H9 (cell line): ENCODE data around the gene LRPAP1. TPM values are rescaled to one million over a fixed set of nuclear protein-coding genes. Genes with fewer than 3 reads are reported as not detected.

Experiments
- DNase-seq: peaks from one replicate; pipeline ENCODE4 v3.0.0-alpha.2; 2017
- H2AFZ ChIP-seq: one replicate; pipeline ENCODE4 v1.6.1; 2013; ENCODE audit warnings: mild to moderate bottlenecking, low read length, control low read depth, moderate library complexity
- H2AK5ac ChIP-seq: 2 replicates; pipeline ENCODE4 v1.6.1; 2013; ENCODE audit warnings: low read length, control low read depth, mixed read lengths; ENCODE audit not compliant: insufficient read length
- H2BK120ac ChIP-seq: one replicate; pipeline ENCODE4 v1.6.1; 2013; ENCODE audit warnings: low read depth, mild to moderate bottlenecking, low read length, control low read depth, inconsistent platforms; ENCODE audit not compliant: poor library complexity, severe bottlenecking
- H2BK12ac ChIP-seq: 2 replicates; pipeline ENCODE4 v1.6.1; 2013; ENCODE audit warnings: low read length, control low read depth, mixed read lengths, low read depth; ENCODE audit not compliant: insufficient read length
- H2BK15ac ChIP-seq: 2 replicates; pipeline ENCODE4 v1.6.1; 2013; ENCODE audit warnings: low read depth, low read length, control low read depth
- H2BK20ac ChIP-seq: one replicate; pipeline ENCODE4 v1.6.1; 2013; ENCODE audit warnings: low read depth, mild to moderate bottlenecking, low read length, control low read depth, inconsistent platforms; ENCODE audit not compliant: poor library complexity, severe bottlenecking
- H2BK5ac ChIP-seq: 2 replicates; pipeline ENCODE4 v1.6.1; 2013; ENCODE audit warnings: low read length, control low read depth, mixed read lengths; ENCODE audit not compliant: insufficient read length
- H3K14ac ChIP-seq: 2 replicates; pipeline ENCODE4 v1.6.1; 2013; ENCODE audit warnings: low read length, control low read depth; ENCODE audit not compliant: insufficient read depth
- H3K18ac ChIP-seq: 2 replicates; pipeline ENCODE4 v1.6.1; 2013; ENCODE audit warnings: low read depth, mild to moderate bottlenecking, mixed read lengths, low read length, control low read depth; ENCODE audit not compliant: insufficient read length
- H3K23ac ChIP-seq: 2 replicates; pipeline ENCODE4 v1.6.1; 2013; ENCODE audit warnings: low read length, control low read depth, mixed read lengths, low read depth; ENCODE audit not compliant: insufficient read length
- H3K23me2 ChIP-seq: 2 replicates; pipeline ENCODE4 v1.6.1; 2013; ENCODE audit warnings: low read depth, mild to moderate bottlenecking, mixed read lengths, low read length, control low read depth; ENCODE audit not compliant: insufficient read length, poor library complexity, severe bottlenecking
- H3K27ac ChIP-seq: 2 replicates; pipeline ENCODE4 v1.5.1; 2013; ENCODE audit warnings: low read length, control low read depth, mixed read lengths, low read depth; ENCODE audit not compliant: insufficient read length
- H3K27me3 ChIP-seq: 2 replicates; pipeline ENCODE4 v1.6.1; 2013; ENCODE audit warnings: low read length, control low read depth, inconsistent platforms; ENCODE audit not compliant: insufficient read depth
- H3K4ac ChIP-seq: 2 replicates; pipeline ENCODE4 v1.6.1; 2013; ENCODE audit warnings: low read depth, mild to moderate bottlenecking, control low read depth, inconsistent platforms, low read length, moderate library complexity
- H3K4me1 ChIP-seq: 2 replicates; pipeline ENCODE4 v1.6.1; 2013; ENCODE audit warnings: low read length, control low read depth, inconsistent platforms; ENCODE audit not compliant: insufficient read depth
- H3K4me2 ChIP-seq: 2 replicates; pipeline ENCODE4 v1.6.1; 2013; ENCODE audit warnings: low read length, control low read depth, mixed read lengths; ENCODE audit not compliant: insufficient read length, insufficient read depth
- H3K56ac ChIP-seq: 2 replicates; pipeline ENCODE4 v1.6.1; 2013; ENCODE audit warnings: low read depth, mild to moderate bottlenecking, mixed read lengths, low read length, control low read depth; ENCODE audit not compliant: insufficient read length
- H3K79me1 ChIP-seq: 2 replicates; pipeline ENCODE4 v1.6.1; 2013; ENCODE audit warnings: low read depth, mild to moderate bottlenecking, moderate library complexity, low read length, control low read depth, inconsistent platforms; ENCODE audit not compliant: insufficient read depth, poor library complexity, severe bottlenecking
- H3K79me2 ChIP-seq: 2 replicates; pipeline ENCODE4 v1.6.1; 2013; ENCODE audit warnings: low read length, control low read depth, inconsistent platforms; ENCODE audit not compliant: insufficient read depth
- H3K9ac ChIP-seq: 2 replicates; pipeline ENCODE4 v1.6.1; 2013; ENCODE audit warnings: low read length, control low read depth, mixed read lengths; ENCODE audit not compliant: insufficient read length; ENCODE audit errors: extremely low read depth
- H3K9me3 ChIP-seq: one replicate; pipeline ENCODE4 v1.6.1; 2013; ENCODE audit warnings: low read depth, low read length, inconsistent platforms; ENCODE audit not compliant: control insufficient read depth
- H3T11ph ChIP-seq: one replicate; pipeline ENCODE4 v1.6.1; 2013; ENCODE audit warnings: mild to moderate bottlenecking, low read length, control low read depth, inconsistent platforms
- H4K20me1 ChIP-seq: one replicate; pipeline ENCODE4 v1.6.1; 2013; ENCODE audit not compliant: control insufficient read depth, insufficient read length, insufficient read depth
- H4K5ac ChIP-seq: 2 replicates; pipeline ENCODE4 v1.6.1; 2013; ENCODE audit warnings: low read depth, mild to moderate bottlenecking, mixed read lengths, low read length, control low read depth; ENCODE audit not compliant: insufficient read length
- H4K8ac ChIP-seq: replicated peaks from 2 replicates; pipeline ENCODE4 v1.6.1; 2013; ENCODE audit warnings: low read length, control low read depth, mixed read lengths, low read depth; ENCODE audit not compliant: insufficient read length
- H4K91ac ChIP-seq: 2 replicates; pipeline ENCODE4 v1.6.1; 2013; ENCODE audit warnings: low read depth, mild to moderate bottlenecking, moderate library complexity, mixed read lengths, low read length, control low read depth; ENCODE audit not compliant: insufficient read length
- H3K27ac Mint-ChIP-seq, 3 experiments: 2 replicates in 2 of 3; 3 replicates in 1 of 3; pipeline ENCODE4 v1.8.0; 2020 to 2021; ENCODE audit warnings: mixed read lengths in 3 of 3, mild to moderate bottlenecking in 1 of 3, moderate library complexity in 1 of 3
- H3K27me3 Mint-ChIP-seq: 2 replicates; pipeline ENCODE4 v1.8.0; 2021; ENCODE audit warnings: low read depth, mild to moderate bottlenecking, moderate library complexity, mixed read lengths
- H3K36me3 Mint-ChIP-seq, 3 experiments: 2 replicates in 2 of 3; 3 replicates in 1 of 3; pipeline ENCODE4 v1.8.0; 2020 to 2021; ENCODE audit warnings: low read depth in 3 of 3, mixed read lengths in 3 of 3; ENCODE audit not compliant: insufficient read depth in 1 of 3
- H3K4me1 Mint-ChIP-seq, 2 experiments: 2 replicates each; pipeline ENCODE4 v1.8.0; 2020; ENCODE audit warnings: mixed read lengths in 2 of 2
- H3K4me3 Mint-ChIP-seq, 2 experiments: 2 replicates in 1 of 2; 3 replicates in 1 of 2; pipeline ENCODE4 v1.8.0; 2020 to 2021; ENCODE audit warnings: mild to moderate bottlenecking in 2 of 2, mixed read lengths in 2 of 2, moderate library complexity in 1 of 2
- H3K9me3 Mint-ChIP-seq, 2 experiments: 2 replicates in 1 of 2; 3 replicates in 1 of 2; pipeline ENCODE4 v1.8.0; 2020; ENCODE audit warnings: mild to moderate bottlenecking in 2 of 2, mixed read lengths in 2 of 2, moderate library complexity in 1 of 2
- CTCF ChIP-seq: fragments of 200-600 bp; sonication (generic); conservative IDR thresholded peaks from 3 replicates; pipeline ENCODE4 v1.8.0; 2021; ENCODE audit warnings: antibody characterized with exemption, mild to moderate bottlenecking
- WGBS: extraction: QIAGEN DNeasy Blood & Tissue Kit; methylation state at CpG from one replicate; pipeline ENCODE4 v1.1.7; 2013; ENCODE audit warnings: missing lambda C conversion rate, low lambda C conversion rate, mixed read lengths; ENCODE audit not compliant: insufficient read length; ENCODE audit errors: extremely low coverage; 5-methylcytosine and 5-hydroxymethylcytosine counted together
- total RNA-seq: library from RNA; stranded (reverse); gene quantifications from 2 replicates; pipeline ENCODE4 v1.2.1, GENCODE V29; 2021

LRPAP1 gene
- total RNA-seq, 1 experiment from 2014 or later = 85.9 TPM

GRCh38 chr4:3475713-3476260 is 56.4 kb downstream of the LRPAP1 start:
- no peak overlapping the region for H2BK120ac ChIP-seq
- H3K23me2 ChIP-seq = no peaks in the 10 kb centered on the region
- no peak overlapping the region for H3K23ac ChIP-seq
- no peaks in the 10 kb centered on the region for H3K4me1 ChIP-seq
- H2BK15ac ChIP-seq = no peak overlapping the region
- no peaks in the 10 kb centered on the region for H3K9me3 Mint-ChIP-seq
- no CpG with 5 or more reads among the region's 22 CpGs for WGBS
- H3K79me2 ChIP-seq = no peaks in the 10 kb centered on the region
- peaks cover 5 to 12% of the 10 kb centered on the region in 2 experiments for H3K4me1 Mint-ChIP-seq
- H3K14ac ChIP-seq = no peak overlapping the region
- no peak overlapping the region for H3K4me3 Mint-ChIP-seq
- no peak for TF ChIP-seq CTCF
- H4K8ac ChIP-seq = no peak overlapping the region
- H2AFZ ChIP-seq = no peak overlapping the region
- H3K27ac ChIP-seq = no peak overlapping the region
- H3K9me3 ChIP-seq = no peaks in the 10 kb centered on the region
- no peak for DNase-seq
- no peak overlapping the region for H2BK12ac ChIP-seq
- no peaks in the 10 kb centered on the region for H4K20me1 ChIP-seq
- no peak overlapping the region for H3K56ac ChIP-seq
- no peak overlapping the region for H2BK5ac ChIP-seq
- H3K36me3 Mint-ChIP-seq = no peaks in the 10 kb centered on the region
- H3K27me3 ChIP-seq = no peaks in the 10 kb centered on the region; the same call in 1 of the 2 replicates
- H4K5ac ChIP-seq = no peak overlapping the region
- H3K18ac ChIP-seq = no peak overlapping the region
- no peak overlapping the region for H3K4me2 ChIP-seq
- no peak overlapping the region for H2BK20ac ChIP-seq
- H2AK5ac ChIP-seq = no peak overlapping the region
- H3K9ac ChIP-seq = no peak overlapping the region
- no peak overlapping the region for H3T11ph ChIP-seq
- peaks cover 90% of the 10 kb centered on the region for H3K27me3 Mint-ChIP-seq
- no peak overlapping the region for H3K27ac Mint-ChIP-seq
- H3K79me1 ChIP-seq = no peaks in the 10 kb centered on the region
- no peak overlapping the region for H4K91ac ChIP-seq
- no peak overlapping the region for H3K4ac ChIP-seq
